HCEC 1CT (cell line): ENCODE data around the gene KIAA1210.

Source experiments
- DNase-seq: peaks from one replicate; pipeline ENCODE4 v3.0.0-alpha.2; 2017

The KIAA1210 gene

GRCh38 chrX:119127650-119128049 lies at the start of gene KIAA1210:
Gene KIAA1210 (minus strand): TSS chrX:119127812. CDS start chrX:119123642, 4,170 bp downstream.
- no peak for DNase-seq

DNA sequence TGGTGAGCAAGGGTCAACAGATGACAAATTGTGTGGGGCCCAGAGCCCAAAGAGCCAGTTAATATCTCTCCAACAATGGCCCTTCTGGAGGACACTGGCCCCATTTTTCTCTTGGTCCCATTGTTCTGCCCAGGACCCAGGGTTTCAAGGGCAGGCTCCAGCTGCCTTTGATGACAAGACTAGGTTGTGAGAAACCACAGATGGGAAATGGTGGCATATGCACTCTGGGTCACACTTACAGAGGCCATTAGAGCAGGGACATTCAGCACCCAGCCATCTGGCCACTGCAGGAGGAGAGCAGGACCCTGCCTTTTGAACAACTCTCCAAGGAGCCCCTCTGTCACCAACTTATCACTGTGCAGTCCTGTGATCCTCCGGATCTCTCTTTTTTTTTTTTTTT lies 49.7 kb upstream of the KIAA1210 start:
- no peak for DNase-seq

DNA sequence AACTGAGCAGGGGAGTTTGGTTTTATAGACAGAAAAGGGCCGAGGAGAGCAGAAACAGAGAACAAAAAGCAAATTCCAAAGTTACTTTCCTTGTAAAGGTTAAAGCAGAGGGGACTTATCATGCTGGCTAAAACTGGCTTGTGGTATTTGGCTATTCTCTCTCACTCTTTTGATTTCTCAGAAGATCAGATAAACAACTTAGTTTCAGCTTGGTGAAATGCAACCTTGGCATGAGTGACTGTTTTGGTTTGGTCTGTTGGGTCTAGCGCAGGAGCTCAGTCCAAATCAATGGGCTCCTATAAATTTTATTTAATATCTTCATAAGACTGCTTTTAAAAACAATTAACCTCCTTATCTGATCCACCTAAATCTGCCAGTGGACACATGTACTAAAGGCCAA lies 47.3 kb upstream of the KIAA1210 start:
- no peak for DNase-seq

- no peak for DNase-seq
Observed at GRCh38 chrX:119168104-119168503, 40.5 kb upstream of the KIAA1210 start.

DNA sequence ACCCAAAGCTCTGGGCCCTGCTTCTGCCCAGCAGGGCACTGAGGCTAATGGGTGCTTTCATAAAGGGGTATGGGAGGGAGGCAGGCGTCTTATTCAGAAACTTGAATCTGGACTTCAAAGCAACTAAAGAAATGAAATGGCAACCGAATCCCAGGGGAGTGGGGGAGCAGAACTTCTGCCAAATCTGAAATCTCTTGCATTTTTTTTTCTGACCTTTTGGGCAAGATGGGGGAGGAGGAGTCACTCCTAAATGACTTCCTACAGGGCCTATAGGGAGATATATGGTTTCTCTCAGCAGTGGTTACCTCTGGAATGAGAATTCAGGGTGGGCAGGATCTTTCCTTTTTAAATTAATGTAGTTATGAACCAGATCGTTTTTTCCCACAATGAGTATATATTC lies 30.6 kb upstream of the KIAA1210 start:
- DNase-seq, result no peak

GRCh38 chrX:119156241-119156640 lies 28.6 kb upstream of the KIAA1210 start:
- no peak for DNase-seq

DNA sequence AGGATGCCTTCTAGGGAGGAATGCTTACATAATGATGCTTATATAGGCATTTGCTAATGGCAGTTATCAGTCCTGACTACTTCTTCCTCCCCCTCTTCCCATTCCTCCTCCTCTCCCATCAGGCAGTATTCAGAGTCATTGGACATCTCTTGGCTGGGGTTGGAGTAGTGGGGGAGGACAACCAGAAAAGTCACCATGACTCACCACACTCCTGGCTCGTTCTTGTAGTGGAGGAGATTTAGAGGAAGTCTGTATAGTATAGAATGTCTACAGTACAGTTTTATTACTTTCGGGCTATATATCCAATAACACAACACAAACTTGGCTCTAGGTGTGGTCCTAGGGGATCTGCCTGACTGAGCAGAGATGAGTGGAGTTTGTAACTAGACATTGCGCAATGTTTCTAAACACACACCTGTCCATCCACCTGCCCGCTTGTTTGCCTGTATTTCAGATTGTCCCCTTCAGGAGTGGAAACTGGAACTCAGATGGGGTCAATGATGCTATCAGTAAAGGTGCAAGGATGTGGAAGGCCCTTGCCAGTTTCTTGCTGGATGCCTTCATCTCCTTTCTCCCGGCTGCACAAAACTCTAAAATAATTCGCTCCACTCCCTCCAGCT lies 27.9 kb upstream of the KIAA1210 start:
- peak; percentile 31 for DNase-seq

DNA sequence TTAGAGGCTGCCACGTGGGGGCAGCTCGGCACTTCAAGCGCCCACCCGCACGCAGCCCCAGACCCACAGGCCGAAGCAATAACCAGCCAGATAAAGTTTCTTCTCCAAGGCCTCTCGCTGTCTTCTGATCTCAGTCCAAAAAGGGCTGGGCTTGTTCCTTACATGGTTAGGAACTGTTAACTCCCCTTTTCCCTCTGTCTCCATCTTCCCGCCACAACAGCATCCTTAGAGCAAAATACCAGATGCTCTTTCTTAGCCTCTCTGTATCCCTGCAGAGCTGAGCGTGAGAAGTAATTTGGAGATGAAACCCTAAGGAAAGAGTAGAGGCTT lies 23.4 kb upstream of the KIAA1210 start:
- no peak for DNase-seq

GRCh38 chrX:119150163-119151050 lies 22.8 kb upstream of the KIAA1210 start:
- no peak for DNase-seq

- no peak for DNase-seq
Observed at GRCh38 chrX:119147486-119147885, 19.9 kb upstream of the KIAA1210 start.

DNA sequence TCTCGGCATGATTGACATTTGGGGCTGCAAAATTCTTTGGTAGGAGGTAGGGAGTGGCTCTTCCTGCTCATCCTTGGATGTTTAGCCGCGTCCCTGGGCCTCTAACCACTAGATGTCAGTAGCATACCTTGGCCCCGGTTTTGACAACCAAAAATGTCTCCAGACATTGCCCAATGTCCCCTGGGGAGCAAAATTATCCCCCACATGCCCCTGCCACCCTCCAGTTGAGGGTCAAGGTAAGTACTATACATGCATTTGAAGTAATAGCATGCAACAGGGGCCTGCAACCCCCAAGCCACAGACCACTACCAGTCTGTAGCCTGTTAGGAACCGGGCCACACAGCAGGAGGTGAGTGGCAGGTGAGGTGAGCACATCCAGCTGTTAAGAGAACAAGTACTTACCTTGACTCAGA lies 17.6 kb upstream of the KIAA1210 start:
- no peak for DNase-seq

DNA sequence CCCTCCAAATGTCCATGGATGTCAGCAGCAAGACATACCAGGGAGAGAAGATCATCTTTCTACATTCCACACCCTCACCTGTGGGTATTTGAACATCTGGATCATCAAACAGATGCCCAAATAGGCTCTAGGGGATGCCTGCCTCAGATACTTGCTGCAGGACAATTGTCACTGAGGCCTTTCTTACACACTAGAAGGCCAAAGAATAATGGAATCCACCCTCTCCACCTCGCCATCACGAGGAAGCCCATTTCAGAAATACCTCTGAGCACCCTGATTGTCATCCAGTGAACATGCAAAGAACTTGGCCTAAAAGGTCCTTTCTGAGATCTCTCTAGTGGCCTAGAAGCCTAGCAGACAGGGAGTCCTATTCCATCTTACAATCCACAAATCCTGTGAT lies 6.9 kb upstream of the KIAA1210 start:
- DNase-seq, result no peak

DNA sequence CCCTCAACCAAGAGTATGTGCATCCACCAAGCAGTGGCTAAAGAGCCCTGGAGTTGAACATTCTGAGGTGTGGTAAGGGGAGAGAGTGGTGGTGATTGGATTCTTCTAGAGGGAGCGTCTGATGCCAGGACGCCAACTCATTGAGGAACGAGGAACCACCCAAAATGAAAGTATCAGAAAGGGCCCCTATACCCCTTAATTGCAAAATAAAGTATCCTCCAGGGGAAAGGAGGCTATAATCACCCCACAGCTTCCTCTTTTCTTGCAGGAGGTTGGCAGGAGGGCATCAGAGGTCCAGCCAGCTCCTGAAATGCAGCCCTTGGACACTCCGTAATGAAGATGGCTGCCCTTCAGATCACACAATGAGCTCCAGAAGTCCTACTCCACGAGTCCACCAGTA lies 5.3 kb upstream of the KIAA1210 start:
- DNase-seq, result no peak

GRCh38 chrX:119132316-119132715 lies 4.7 kb upstream of the KIAA1210 start:
- no peak for DNase-seq

DNA sequence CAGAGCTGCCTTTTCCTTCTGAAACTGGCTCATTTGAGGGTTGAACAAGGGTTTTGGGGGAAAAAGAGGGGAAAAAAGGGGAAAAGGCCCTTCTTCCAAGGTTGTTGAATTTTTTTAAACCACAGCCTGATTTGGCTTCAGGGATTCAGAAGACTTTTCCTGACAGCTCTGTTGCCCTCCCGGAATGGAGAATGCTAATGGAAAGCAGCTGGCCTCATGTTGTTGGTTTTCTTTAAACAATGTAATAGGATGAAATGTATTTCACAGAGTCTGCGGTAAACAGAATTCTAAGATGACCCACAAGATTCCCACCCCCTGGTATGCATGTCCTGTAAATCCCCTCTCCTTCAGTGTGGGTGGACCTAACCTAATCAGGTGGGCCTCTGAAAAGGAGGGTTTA lies 3.3 kb upstream of the KIAA1210 start:
- no peak for DNase-seq

GRCh38 chrX:119121341-119121740 lies 6.3 kb downstream of the KIAA1210 start:
- peak; percentile 11 for DNase-seq

DNA sequence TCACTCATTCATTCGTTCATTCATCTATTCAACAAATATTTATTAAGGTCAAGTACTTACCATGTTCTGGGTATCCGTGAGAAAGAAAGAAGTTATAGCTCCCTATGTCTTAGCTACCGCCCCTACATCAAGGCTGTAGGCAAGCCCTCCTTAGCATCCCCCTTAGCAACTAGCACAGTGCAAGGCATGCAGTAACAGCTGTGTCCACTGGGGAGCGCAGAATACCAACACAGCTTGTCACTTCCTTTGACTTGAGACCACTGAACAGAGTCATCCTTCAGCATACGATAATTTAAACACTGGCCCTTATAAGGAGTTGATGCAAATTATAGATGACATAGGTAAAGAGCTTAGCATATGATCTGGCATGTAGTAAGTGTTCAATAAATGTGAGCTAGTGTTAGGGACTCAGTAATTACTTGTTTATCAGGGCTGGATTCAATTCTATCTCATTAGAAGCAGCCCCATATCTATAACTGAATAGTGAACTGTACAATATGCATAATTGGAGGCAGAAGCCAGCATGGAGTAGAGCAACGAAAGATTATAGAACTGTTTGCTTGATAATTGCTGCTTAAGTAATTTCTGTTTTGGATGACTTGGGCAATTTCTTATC lies 8.7 kb downstream of the KIAA1210 start:
- DNase-seq, result peak; percentile 16

GRCh38 chrX:119107206-119107605 lies 20.4 kb downstream of the KIAA1210 start:
- DNase-seq, result no peak

- peak; percentile 15 for DNase-seq
Observed at GRCh38 chrX:119105826-119106225, 21.8 kb downstream of the KIAA1210 start.

- DNase-seq, result no peak
Observed at GRCh38 chrX:119101168-119101567, 26.4 kb downstream of the KIAA1210 start.

- peak; percentile 1 for DNase-seq
Observed at GRCh38 chrX:119095936-119096335, 31.7 kb downstream of the KIAA1210 start.

DNA sequence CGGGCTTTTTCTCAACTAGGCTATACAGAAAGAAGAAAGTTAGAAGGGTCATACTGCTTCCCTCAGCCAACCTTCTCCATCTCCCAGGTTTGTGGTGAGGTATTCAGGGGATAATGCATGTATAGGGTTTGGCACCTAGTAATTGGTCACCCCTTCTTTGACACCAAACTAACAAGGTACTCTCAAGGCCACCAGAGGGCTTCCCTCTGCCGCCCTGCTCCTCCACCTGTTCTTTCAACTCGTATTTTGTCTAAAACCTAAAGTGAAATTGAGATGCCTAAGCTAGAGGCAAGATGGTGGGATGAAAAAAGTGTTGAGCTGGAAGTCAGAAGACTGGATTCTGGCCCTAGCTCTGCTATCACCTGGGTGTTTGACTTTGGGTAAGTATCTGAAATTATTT lies 32.8 kb downstream of the KIAA1210 start:
- no peak for DNase-seq

DNA sequence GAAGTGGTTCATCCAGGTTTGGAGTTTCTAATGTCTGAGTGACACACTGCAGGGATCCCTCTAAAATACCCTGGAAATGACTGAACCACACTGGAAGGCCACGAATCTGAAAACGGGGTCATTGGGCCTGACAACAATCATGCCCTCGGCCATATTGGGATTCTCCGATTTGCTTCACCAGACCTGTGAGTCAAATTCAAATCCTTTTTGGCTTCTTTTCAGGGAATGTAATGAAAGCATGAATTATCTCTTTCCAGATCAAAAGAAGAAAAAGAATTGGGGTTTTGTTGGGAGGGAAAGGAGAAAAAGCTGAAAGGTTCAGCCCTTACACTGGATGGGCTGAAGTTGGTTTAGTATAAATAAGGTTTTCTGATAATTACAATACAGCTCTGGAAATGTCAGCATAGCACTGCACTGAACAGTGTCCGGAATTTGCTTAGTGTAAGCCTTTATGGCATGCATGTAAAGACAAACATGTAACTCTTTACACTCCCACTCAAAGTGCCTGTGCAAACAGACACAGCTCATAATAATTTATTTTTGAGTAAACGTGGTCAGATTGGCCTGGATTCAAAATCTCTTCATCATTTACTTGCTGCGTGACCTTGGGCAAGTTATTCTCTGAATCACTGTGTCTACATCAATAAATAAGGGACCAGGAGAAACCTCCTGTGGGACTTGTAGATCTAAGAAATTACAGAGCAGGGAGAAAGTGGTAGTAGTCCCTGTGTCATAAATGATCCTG lies 33.4 kb downstream of the KIAA1210 start:
- DNase-seq, result no peak
